ENCODE results near the gene RPS6KA5.

The RPS6KA5 gene

GRCh38 chr14:90830931-90831701, 229.3 kb downstream of the RPS6KA5 start:
- Histone ChIP-seq H3K4me2 (ENCODE audit: low read length) (no peak overlapping the region), H3K4me3 (ENCODE audit: low read depth, low read length, poor library complexity, severe bottlenecking) (no peak overlapping the region), H3K9me2 (ENCODE audit: low read depth, low read length) (no peaks in the 10 kb centered on the region), H3F3A (ENCODE audit: insufficient read depth, low read length) (no peaks in the 10 kb centered on the region), H3K9ac (ENCODE audit: low read length) (no peak overlapping the region), H2AFZ (ENCODE audit: low read length) (no peak overlapping the region), H3K27ac (ENCODE audit: low read depth, low read length, poor library complexity, severe bottlenecking) (no peak overlapping the region), H3K79me2 (ENCODE audit: insufficient read depth, low read length) (no peaks in the 10 kb centered on the region), H3K9me3 (ENCODE audit: low read length) (no peaks in the 10 kb centered on the region), H3K36me3 (ENCODE audit: insufficient read depth, low read length) (no peaks in the 10 kb centered on the region), H4K20me1 (ENCODE audit: insufficient read depth, low read length) (no peaks in the 10 kb centered on the region), H3K27me3 (ENCODE audit: insufficient read depth, low read length) (no peaks in the 10 kb centered on the region; the same call in 1 of the 2 replicates), H3K4me1 (ENCODE audit: insufficient read depth, low read length, severe bottlenecking) (no peaks in the 10 kb centered on the region)
- TF ChIP-seq EZH2 (IDR thresholded peaks at IDR 0.05; ENCODE audit: borderline replicate concordance, low read length) (no peak), CTCF (IDR thresholded peaks at IDR 0.05; ENCODE audit: low read length) (no peak)

DNA sequence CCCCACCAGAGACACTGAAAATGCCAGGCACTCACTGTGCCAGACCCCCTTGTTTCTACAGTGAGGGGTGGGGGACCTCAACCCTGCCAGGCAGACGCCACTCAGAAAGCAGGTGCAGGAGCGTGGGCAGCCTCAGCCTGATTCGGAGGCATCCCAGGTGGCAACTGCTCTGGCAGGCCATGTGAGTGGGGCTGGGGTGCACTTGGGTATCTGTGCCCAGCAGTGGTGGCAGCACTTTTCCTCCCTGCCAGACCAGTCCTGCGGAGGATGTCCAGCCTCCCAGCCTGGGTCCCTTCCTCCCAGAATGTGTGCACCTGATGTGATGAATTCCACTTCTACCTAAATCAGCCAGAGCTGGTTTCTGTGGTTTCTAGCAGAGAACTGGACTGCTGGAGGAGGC, 230.8 kb downstream of the RPS6KA5 start:
- Histone ChIP-seq H3K9me2 (ENCODE audit: low read depth, low read length) (no peaks in the 10 kb centered on the region), H3F3A (ENCODE audit: insufficient read depth, low read length) (no peaks in the 10 kb centered on the region), H3K27ac (ENCODE audit: low read depth, low read length, poor library complexity, severe bottlenecking) (no peak overlapping the region), H3K9me3 (ENCODE audit: low read length) (no peaks in the 10 kb centered on the region), H3K27me3 (ENCODE audit: insufficient read depth, low read length) (no peaks in the 10 kb centered on the region; the same call in 1 of the 2 replicates), H3K4me1 (ENCODE audit: insufficient read depth, low read length, severe bottlenecking) (no peaks in the 10 kb centered on the region), H3K4me2 (ENCODE audit: low read length) (no peak overlapping the region), H2AFZ (ENCODE audit: low read length) (no peak overlapping the region), H3K9ac (ENCODE audit: low read length) (no peak overlapping the region), H4K20me1 (ENCODE audit: insufficient read depth, low read length) (no peaks in the 10 kb centered on the region), H3K36me3 (ENCODE audit: insufficient read depth, low read length) (no peaks in the 10 kb centered on the region), H3K79me2 (ENCODE audit: insufficient read depth, low read length) (no peaks in the 10 kb centered on the region), H3K4me3 (ENCODE audit: low read depth, low read length, poor library complexity, severe bottlenecking) (no peak overlapping the region)
- no peak for TF ChIP-seq CTCF (IDR thresholded peaks at IDR 0.05; ENCODE audit: low read length)
- TF ChIP-seq EZH2 (IDR thresholded peaks at IDR 0.05; ENCODE audit: borderline replicate concordance, low read length) = no peak

GRCh38 chr14:90828642-90829487, 231.6 kb downstream of the RPS6KA5 start:
- TF ChIP-seq CTCF (IDR thresholded peaks at IDR 0.05; ENCODE audit: low read length) = no peak
- TF ChIP-seq EZH2 (IDR thresholded peaks at IDR 0.05; ENCODE audit: borderline replicate concordance, low read length) = no peak
- no peaks in the 10 kb centered on the region for H3K79me2 ChIP-seq (ENCODE audit: insufficient read depth, low read length)
- H3F3A ChIP-seq (ENCODE audit: insufficient read depth, low read length) = no peaks in the 10 kb centered on the region
- no peaks in the 10 kb centered on the region for H4K20me1 ChIP-seq (ENCODE audit: insufficient read depth, low read length)
- no peaks in the 10 kb centered on the region for H3K4me1 ChIP-seq (ENCODE audit: insufficient read depth, low read length, severe bottlenecking)
- H3K4me2 ChIP-seq (ENCODE audit: low read length) = no peak overlapping the region
- H3K27ac ChIP-seq (ENCODE audit: low read depth, low read length, poor library complexity, severe bottlenecking) = no peak overlapping the region
- 0 out of 2 replicates have a peak, but pooled peaks cover 2% of the 10 kb centered on the region for H3K9me3 ChIP-seq (ENCODE audit: low read length)
- H3K36me3 ChIP-seq (ENCODE audit: insufficient read depth, low read length) = no peaks in the 10 kb centered on the region
- no peak overlapping the region for H3K4me3 ChIP-seq (ENCODE audit: low read depth, low read length, poor library complexity, severe bottlenecking)
- no peaks in the 10 kb centered on the region for H3K9me2 ChIP-seq (ENCODE audit: low read depth, low read length)
- no peak overlapping the region for H2AFZ ChIP-seq (ENCODE audit: low read length)
- no peak overlapping the region for H3K9ac ChIP-seq (ENCODE audit: low read length)
- H3K27me3 ChIP-seq (ENCODE audit: insufficient read depth, low read length) = peaks cover 3% of the 10 kb centered on the region; the same call in 1 of the 2 replicates
